GM12875 (cell line): ENCODE measurements around the gene ZG16B.

Experiments
- H3K4me3 ChIP-seq: one replicate; pipeline ENCODE4 v1.5.1; 2011; ENCODE audit warnings: low read depth, low read length, control low read depth
- CTCF ChIP-seq: IDR thresholded peaks from 2 replicates; pipeline ENCODE4 v1.5.1; 2011; ENCODE audit warnings: low read depth, mild to moderate bottlenecking, control low read depth, inconsistent platforms, low read length, moderate library complexity, borderline replicate concordance; ENCODE audit not compliant: insufficient read depth

Gene ZG16B

GRCh38 chr16:2858245-2859025, 28.3 kb downstream of the ZG16B start:
- no peak overlapping the region for H3K4me3 ChIP-seq
- TF ChIP-seq CTCF, result no peak

GRCh38 chr16:2859686-2860265, 29.7 kb downstream of the ZG16B start:
- H3K4me3 ChIP-seq, result no peak overlapping the region
- no peak for TF ChIP-seq CTCF

- no peak overlapping the region for H3K4me3 ChIP-seq
Measured at GRCh38 chr16:2860826-2861567, 30.9 kb downstream of the ZG16B start.

GRCh38 chr16:2865651-2866050, 35.5 kb downstream of the ZG16B start:
- no peak for TF ChIP-seq CTCF
- no peak overlapping the region for H3K4me3 ChIP-seq

More at GRCh38 chr16:2860826-2861567, 30.9 kb downstream of the ZG16B start:
- TF ChIP-seq CTCF, result no peak

GRCh38 chr16:2866431-2866830, 36.3 kb downstream of the ZG16B start:
- no peak overlapping the region for H3K4me3 ChIP-seq
- no peak for TF ChIP-seq CTCF

- H3K4me3 ChIP-seq, result peak overlapping the region; percentile 76
- no peak for TF ChIP-seq CTCF
Measured at GRCh38 chr16:2867661-2867986, 37.5 kb downstream of the ZG16B start.
